Transverse colon (tissue), 4 donors: Measurements from ENCODE around the gene GGT5. TPM values are rescaled to one million over a fixed set of nuclear protein-coding genes. Genes with fewer than 3 reads are reported as not detected.

Experiments
- DNase-seq: peaks from one replicate; pipeline ENCODE4 v3.0.0-alpha.2; 2019
- H3K27ac ChIP-seq, 4 donors: fragments of 200-600 bp; sonication (generic); 2 replicates each; pipeline ENCODE4 v1.5.1; 2016 to 2018; ENCODE audit warnings: inconsistent platforms in 4 of 4
- H3K27me3 ChIP-seq: fragments of 200-600 bp; sonication (generic); 2 replicates; pipeline ENCODE4 v1.5.1; 2017; ENCODE audit warnings: inconsistent platforms
- H3K36me3 ChIP-seq, 4 donors: fragments of 200-600 bp; sonication (generic); 2 replicates each; pipeline ENCODE4 v1.5.1; 2017 to 2019; ENCODE audit warnings: inconsistent platforms in 4 of 4
- H3K4me1 ChIP-seq, 4 donors: fragments of 200-600 bp; sonication (generic); 2 replicates each; pipeline ENCODE4 v1.5.1; 2017 to 2020; ENCODE audit warnings: inconsistent platforms in 4 of 4
- H3K4me3 ChIP-seq, 4 donors: fragments of 200-600 bp; sonication (generic); 1 replicate in 1 of 4; 2 replicates in 3 of 4; pipeline versions ENCODE4 v1.5.1 to v1.6.1; 2017 to 2019; ENCODE audit warnings: inconsistent platforms in 4 of 4
- H3K9me3 ChIP-seq, 2 donors: fragments of 200-600 bp; sonication (generic); 2 replicates each; pipeline ENCODE4 v1.5.1; 2017 to 2019; ENCODE audit warnings: inconsistent platforms in 2 of 2
- CTCF ChIP-seq, 5 experiments: fragments of 200-600 bp in 3 of 5; fragments of 450-650 bp in 2 of 5; sonication (generic) in 3 of 5; IDR thresholded peaks; 1 replicate in 2 of 5; 2 replicates in 3 of 5; pipeline ENCODE4 v1.5.1; 2016 to 2017; ENCODE audit warnings: antibody characterized with exemption in 5 of 5, inconsistent platforms in 3 of 5, mild to moderate bottlenecking in 2 of 5, moderate library complexity in 1 of 5
- EP300 ChIP-seq: sonication (generic); formaldehyde crosslinking; IDR thresholded peaks from one replicate; pipeline ENCODE4 v1.6.1; 2017; ENCODE audit warnings: antibody characterized with exemption, low read depth
- POLR2A ChIP-seq: fragments of 450-650 bp; IDR thresholded peaks from one replicate; pipeline ENCODE4 v1.6.1; 2016; ENCODE audit warnings: antibody characterized with exemption, mild to moderate bottlenecking, moderate library complexity
- POLR2AphosphoS5 ChIP-seq, 3 donors: sonication (generic); formaldehyde crosslinking; IDR thresholded peaks; one replicate each; pipeline ENCODE4 v1.6.1; 2016; ENCODE audit warnings: antibody characterized with exemption in 3 of 3
- WGBS, 2 donors: methylation state at CpG; one replicate each; pipeline ENCODE4 v1.1.5; 2018; ENCODE audit warnings: low coverage in 1 of 2; 5-methylcytosine and 5-hydroxymethylcytosine counted together
- in situ Hi-C, 4 donors: fragments of 200-750 bp; cut with MboI; loops; one replicate each; pipeline versions ENCODE4 v1.15.0 to v1.15.1; 2017; ENCODE audit warnings: low sequenced_read_pairs in 3 of 4, low pct_ligation_motif_present in 1 of 4, low pct_unique_long_range_greater_than_20kb in 1 of 4
- intact Hi-C: fragments of 100-400 bp; cut with DNase I; formaldehyde crosslinking; loops from one replicate; pipeline ENCODE4 v1.15.1; 2023; ENCODE audit warnings: low total_unique reads
- total RNA-seq, 4 donors: library from RNA; depleted of rRNA; stranded (reverse); fragments of >200 nt; gene quantifications; one replicate each; pipeline ENCODE4 v1.1.0, GENCODE V29; 2016

Gene GGT5
- total RNA-seq, 4 donors from 2014 or later, result 4.1 to 15.4 (median 9.1) TPM

- 38 to 57% methylated on average over 8 to 18 of the region's 18 CpGs for WGBS, 2 donors
- Histone ChIP-seq H3K27ac (no peak overlapping the region), H3K36me3 (no peaks in the 10 kb centered on the region), H3K9me3 (no peaks in the 10 kb centered on the region), H3K4me3 (no peak overlapping the region), H3K27me3 (no peaks in the 10 kb centered on the region), H3K4me1 (no peaks in the 10 kb centered on the region)
- no peak for TF ChIP-seq EP300
- peak in 3 of 5 experiments; percentile 34 to 55 (median 44) for TF ChIP-seq CTCF (IDR thresholded peaks at IDR 0.05)
- intact Hi-C loops (no loop called here), in situ Hi-C loops (no loop called here)
- DNase-seq, result peak; percentile 58
These were observed 13.8 kb downstream of the GGT5 start for GRCh38 chr22:24230911-24231656.

GRCh38 chr22:24225951-24226350 lies 18.9 kb downstream of the GGT5 start:
- 93% methylated on average over 12 of the region's 14 CpGs; no CpG with 5 or more reads in 1 of the 2 donors for WGBS, 2 donors
- Histone ChIP-seq H3K9me3 (peaks cover 0 to 6% of the 10 kb centered on the region in 2 donors), H3K36me3 (no peaks in the 10 kb centered on the region), H3K4me3 (no peak overlapping the region), H3K27ac (no peak overlapping the region), H3K4me1 (no peaks in the 10 kb centered on the region), H3K27me3 (no peaks in the 10 kb centered on the region)
- in situ Hi-C loops, result no loop called here
- TF ChIP-seq POLR2A (no peak), EP300 (no peak)
- DNase-seq, result no peak
- intact Hi-C loops, result no loop called here

GRCh38 chr22:24225044-24225601 lies 19.8 kb downstream of the GGT5 start:
- no peaks in the 10 kb centered on the region for H3K36me3 ChIP-seq
- WGBS, 2 donors, result 94% methylated on average over 13 of the region's 14 CpGs; no CpG with 5 or more reads in 1 of the 2 donors
- H3K27ac ChIP-seq, result no peak overlapping the region
- DNase-seq, result no peak
- H3K9me3 ChIP-seq, result peaks cover 0 to 6% of the 10 kb centered on the region in 2 donors
- no peaks in the 10 kb centered on the region for H3K27me3 ChIP-seq
- in situ Hi-C loops (no loop called here), intact Hi-C loops (no loop called here)
- H3K4me1 ChIP-seq, result no peaks in the 10 kb centered on the region
- H3K4me3 ChIP-seq, result no peak overlapping the region
- TF ChIP-seq CTCF (IDR thresholded peaks at IDR 0.05), result no peak
- no peak for TF ChIP-seq POLR2AphosphoS5 (IDR thresholded peaks at IDR 0.05)

- in situ Hi-C loops (no loop called here), intact Hi-C loops (no loop called here)
- no peak for TF ChIP-seq CTCF (IDR thresholded peaks at IDR 0.05)
- TF ChIP-seq POLR2AphosphoS5 (IDR thresholded peaks at IDR 0.05), result no peak
- no peak for TF ChIP-seq POLR2A
- no peak for TF ChIP-seq EP300
- H3K36me3 ChIP-seq, result no peaks in the 10 kb centered on the region
- H3K27ac ChIP-seq, result no peak overlapping the region
- H3K4me3 ChIP-seq, result no peak overlapping the region
- H3K4me1 ChIP-seq, result no peaks in the 10 kb centered on the region
- DNase-seq, result no peak
- H3K27me3 ChIP-seq, result no peaks in the 10 kb centered on the region
- 89 to 100% methylated on average over 1 of the region's 1 CpG for WGBS, 2 donors
- H3K9me3 ChIP-seq, result peaks cover 0 to 6% of the 10 kb centered on the region in 2 donors
These were observed 20.4 kb downstream of the GGT5 start for GRCh38 chr22:24224468-24224867.
